Measurements from ENCODE around the gene MAP2K5. TPM values are rescaled to one million over a fixed set of nuclear protein-coding genes. Genes with fewer than 3 reads are reported as not detected.

Gene MAP2K5
- total RNA-seq, 1 donor from 2014 or later, result 25.0 TPM

DNA sequence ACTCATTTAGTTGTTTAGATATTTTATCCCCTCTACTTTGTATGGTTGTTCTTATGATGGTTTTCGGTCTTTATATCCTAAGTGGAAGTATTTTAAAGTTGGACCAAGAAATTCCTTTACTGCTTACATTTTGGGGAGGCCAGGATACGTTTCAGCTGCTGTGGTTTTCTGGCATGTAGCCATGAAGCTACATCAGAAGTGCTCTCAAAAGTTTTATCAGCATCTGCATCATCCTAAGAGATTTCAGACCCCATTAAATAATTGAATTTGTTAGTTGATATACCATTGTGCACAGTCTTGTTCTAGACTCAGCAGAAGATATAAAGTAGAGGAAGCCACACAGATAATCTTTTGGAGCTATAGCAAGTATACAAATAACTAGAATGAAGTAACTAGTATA is 232.7 kb downstream of the MAP2K5 start:
- TF ChIP-seq, protein P1, sequence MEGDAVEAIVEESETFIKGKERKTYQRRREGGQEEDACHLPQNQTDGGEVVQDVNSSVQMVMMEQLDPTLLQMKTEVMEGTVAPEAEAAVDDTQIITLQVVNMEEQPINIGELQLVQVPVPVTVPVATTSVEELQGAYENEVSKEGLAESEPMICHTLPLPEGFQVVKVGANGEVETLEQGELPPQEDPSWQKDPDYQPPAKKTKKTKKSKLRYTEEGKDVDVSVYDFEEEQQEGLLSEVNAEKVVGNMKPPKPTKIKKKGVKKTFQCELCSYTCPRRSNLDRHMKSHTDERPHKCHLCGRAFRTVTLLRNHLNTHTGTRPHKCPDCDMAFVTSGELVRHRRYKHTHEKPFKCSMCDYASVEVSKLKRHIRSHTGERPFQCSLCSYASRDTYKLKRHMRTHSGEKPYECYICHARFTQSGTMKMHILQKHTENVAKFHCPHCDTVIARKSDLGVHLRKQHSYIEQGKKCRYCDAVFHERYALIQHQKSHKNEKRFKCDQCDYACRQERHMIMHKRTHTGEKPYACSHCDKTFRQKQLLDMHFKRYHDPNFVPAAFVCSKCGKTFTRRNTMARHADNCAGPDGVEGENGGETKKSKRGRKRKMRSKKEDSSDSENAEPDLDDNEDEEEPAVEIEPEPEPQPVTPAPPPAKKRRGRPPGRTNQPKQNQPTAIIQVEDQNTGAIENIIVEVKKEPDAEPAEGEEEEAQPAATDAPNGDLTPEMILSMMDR (IDR thresholded peaks at IDR 0.05; ENCODE audit: borderline replicate concordance), result no peak
- no peak overlapping the region for H3K4me3 ChIP-seq
- intact Hi-C loops (cut with micrococcal nuclease), result no loop called here

DNA sequence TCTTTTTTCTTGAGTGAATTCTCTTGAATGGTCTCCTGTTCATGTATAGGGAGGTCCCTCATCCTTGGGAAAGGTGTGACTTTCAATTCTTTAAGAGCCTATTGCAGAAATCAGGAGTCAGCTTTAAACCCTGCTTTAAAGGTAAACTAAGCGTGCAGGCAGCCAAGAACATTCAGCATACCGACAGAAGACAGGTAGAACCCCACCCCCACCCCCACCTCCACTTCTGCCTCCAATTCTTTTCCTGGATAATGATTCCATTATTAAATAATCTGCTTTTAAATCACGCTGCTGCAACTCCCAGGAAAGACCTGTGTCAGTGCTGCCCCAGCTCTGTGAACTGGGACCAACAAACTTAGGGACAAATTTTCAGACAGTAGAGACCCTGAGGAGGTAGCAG is 233.5 kb downstream of the MAP2K5 start:
- Histone ChIP-seq H3K36me3 (peaks cover 5% of the 10 kb centered on the region), H3K27me3 (ENCODE audit: low read depth) (no peaks in the 10 kb centered on the region), H3K9me3 (replicated peaks) (no peaks in the 10 kb centered on the region), H3K4me3 (no peak overlapping the region), H3K4me1 (peaks cover 4% of the 10 kb centered on the region), H3K27ac (replicated peaks) (no peak overlapping the region)
- intact Hi-C loops (cut with micrococcal nuclease), result no loop called here
- no peak for DNase-seq
- TF ChIP-seq, protein P1 (IDR thresholded peaks at IDR 0.05; ENCODE audit: borderline replicate concordance), result no peak

More for the DNA sequence above, 232.7 kb downstream of the MAP2K5 start:
- no peaks in the 10 kb centered on the region for H3K9me3 ChIP-seq (replicated peaks)
- peaks cover 4% of the 10 kb centered on the region for H3K4me1 ChIP-seq
- H3K27me3 ChIP-seq (ENCODE audit: low read depth), result no peaks in the 10 kb centered on the region
- H3K27ac ChIP-seq (replicated peaks), result no peak overlapping the region
- peaks cover 5% of the 10 kb centered on the region for H3K36me3 ChIP-seq
- DNase-seq, result no peak

DNA sequence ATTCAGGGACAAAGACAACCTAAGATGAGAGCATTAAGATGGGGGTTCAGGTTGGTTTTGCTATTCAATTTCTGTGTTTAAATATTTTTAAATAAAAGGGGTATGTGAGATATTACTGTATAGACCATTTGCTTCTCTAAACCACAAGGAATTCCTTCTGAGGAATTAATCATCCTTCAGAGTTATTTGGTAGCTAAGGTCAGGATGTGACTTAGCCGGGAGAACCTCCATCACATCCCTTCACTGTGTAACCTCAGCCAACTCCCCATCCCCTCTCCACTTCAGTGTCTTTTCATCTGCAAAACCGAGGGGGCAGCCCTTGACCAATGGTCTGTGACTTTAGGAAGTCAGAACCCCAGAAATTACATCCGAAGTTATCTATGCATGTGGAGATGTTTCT is 234.1 kb downstream of the MAP2K5 start:
- Histone ChIP-seq H3K27ac (replicated peaks) (no peak overlapping the region), H3K4me1 (peaks cover 1% of the 10 kb centered on the region), H3K4me3 (no peak overlapping the region), H3K9me3 (replicated peaks) (no peaks in the 10 kb centered on the region), H3K27me3 (ENCODE audit: low read depth) (no peaks in the 10 kb centered on the region), H3K36me3 (peaks cover 5% of the 10 kb centered on the region)
- intact Hi-C loops (cut with micrococcal nuclease), result no loop called here
- TF ChIP-seq, protein P1 (IDR thresholded peaks at IDR 0.05; ENCODE audit: borderline replicate concordance), result no peak
- no peak for DNase-seq

DNA sequence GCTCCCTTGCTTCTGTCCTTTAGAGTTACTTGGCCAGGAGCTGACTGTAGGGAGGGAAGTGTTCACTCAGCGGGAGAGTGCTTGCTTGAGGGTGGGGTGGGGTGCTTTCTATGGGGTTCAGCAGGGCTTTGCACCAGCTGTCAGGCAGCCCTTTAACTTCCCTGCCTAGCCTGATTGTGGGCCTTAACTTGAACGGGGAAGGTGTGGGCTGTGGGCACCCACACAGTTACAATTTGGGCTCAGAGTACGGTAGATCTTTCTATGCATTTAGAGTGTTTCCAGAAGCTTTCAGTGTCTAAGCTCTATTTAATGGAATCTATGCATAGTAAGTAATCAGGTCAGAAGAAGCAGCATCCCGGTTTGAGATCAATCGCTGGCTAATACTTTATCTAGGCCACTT is 234.6 kb downstream of the MAP2K5 start:
- intact Hi-C loops (cut with micrococcal nuclease), result no loop called here
- Histone ChIP-seq H3K27ac (replicated peaks) (no peak overlapping the region), H3K27me3 (ENCODE audit: low read depth) (no peaks in the 10 kb centered on the region), H3K4me3 (no peak overlapping the region), H3K4me1 (no peaks in the 10 kb centered on the region), H3K9me3 (replicated peaks) (no peaks in the 10 kb centered on the region), H3K36me3 (peaks cover 5% of the 10 kb centered on the region)
- TF ChIP-seq, protein P1 (IDR thresholded peaks at IDR 0.05; ENCODE audit: borderline replicate concordance), result no peak
- DNase-seq, result no peak

DNA sequence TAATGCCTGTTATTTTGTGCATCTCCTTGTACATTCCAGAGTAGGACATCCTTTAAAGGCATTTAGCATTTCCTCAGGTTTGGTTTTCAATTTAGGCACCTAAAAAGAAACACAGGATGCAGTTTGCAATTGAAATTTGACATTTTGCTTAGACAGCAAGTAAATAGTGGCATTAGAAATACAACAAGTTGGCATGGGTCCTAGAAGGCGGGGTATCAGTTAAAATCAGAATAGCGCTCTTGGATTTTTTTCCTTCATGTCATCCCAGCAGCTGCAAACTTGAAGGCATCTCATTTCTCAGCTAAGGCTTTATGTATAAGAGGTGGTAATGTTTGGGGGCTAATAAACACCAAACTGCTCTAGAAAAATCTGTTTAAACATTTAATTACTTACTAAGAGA is 235.3 kb downstream of the MAP2K5 start:
- Histone ChIP-seq H3K27me3 (ENCODE audit: low read depth) (no peaks in the 10 kb centered on the region), H3K4me1 (no peaks in the 10 kb centered on the region), H3K36me3 (peaks cover 8% of the 10 kb centered on the region), H3K27ac (replicated peaks) (no peak overlapping the region), H3K9me3 (replicated peaks) (no peaks in the 10 kb centered on the region), H3K4me3 (no peak overlapping the region)
- no peak for DNase-seq
- TF ChIP-seq, protein P1 (IDR thresholded peaks at IDR 0.05; ENCODE audit: borderline replicate concordance), result no peak
- intact Hi-C loops (cut with micrococcal nuclease), result no loop called here

Measured in left ventricle myocardium inferior (tissue), 1 donor.